ENCODE results near the gene GPC6. TPM values are rescaled to one million over a fixed set of nuclear protein-coding genes. Genes with fewer than 3 reads are reported as not detected.

Gene GPC6
- total RNA-seq, 4 donors from 2014 or later, result 6.7 to 67.2 (median 11.1) TPM

DNA sequence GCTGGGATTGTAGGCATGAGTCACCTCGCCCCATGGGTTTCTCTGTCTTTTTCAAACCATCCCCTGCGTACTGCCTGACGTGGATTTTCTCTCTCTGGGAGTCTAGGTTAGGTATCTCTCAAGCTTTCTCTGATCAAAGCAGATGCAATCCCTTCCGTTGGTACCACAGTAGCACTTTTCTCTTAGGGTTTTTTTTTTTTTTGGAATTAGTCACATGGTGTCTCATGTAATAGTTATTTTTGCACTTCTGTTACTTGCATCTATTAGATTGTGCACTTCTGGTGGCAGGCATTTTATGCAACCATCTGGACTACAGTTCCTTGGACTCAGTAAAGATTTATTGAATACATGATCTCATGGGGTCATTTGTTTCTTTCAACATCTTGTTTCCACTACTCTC lies 72.1 kb downstream of the GPC6 start:
- H3K4me1 ChIP-seq, result no peaks in the 10 kb centered on the region
- no peak for DNase-seq
- H3K4me3 ChIP-seq, result no peak overlapping the region
- no peaks in the 10 kb centered on the region for H3K9me3 ChIP-seq
- intact Hi-C loops (cut with DNase I; ENCODE audit: low total_unique reads), result no loop called here
- no peaks in the 10 kb centered on the region for H3K27me3 ChIP-seq
- H3K36me3 ChIP-seq, result no peaks in the 10 kb centered on the region
- H3K27ac ChIP-seq, result no peak overlapping the region
- no peak for TF ChIP-seq POLR2A (IDR thresholded peaks at IDR 0.05)
- no peak for TF ChIP-seq CTCF (IDR thresholded peaks at IDR 0.05)

DNA sequence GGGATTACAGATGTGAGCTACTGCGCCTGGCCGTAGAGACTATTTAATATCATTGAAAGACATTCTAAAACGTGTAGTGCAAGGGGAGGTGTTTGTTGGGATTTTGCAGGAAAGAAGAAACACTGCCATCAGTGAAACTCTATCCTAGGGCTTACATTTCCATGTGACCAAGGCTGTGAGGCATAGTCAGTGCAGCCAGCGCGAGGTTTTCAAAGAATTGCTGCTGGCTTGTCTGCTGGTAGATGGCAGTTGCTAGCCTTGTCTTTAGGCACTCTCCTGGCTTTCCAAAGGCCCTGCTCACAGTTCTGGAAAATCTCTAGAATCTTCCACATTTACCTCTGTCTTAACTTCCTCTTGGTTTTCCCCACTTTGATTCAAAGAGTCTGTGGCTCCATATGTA lies 77.5 kb downstream of the GPC6 start:
- intact Hi-C loops (cut with DNase I; ENCODE audit: low total_unique reads), result no loop called here
- DNase-seq, result no peak
- Histone ChIP-seq H3K27ac (no peak overlapping the region), H3K4me3 (no peak overlapping the region), H3K4me1 (no peaks in the 10 kb centered on the region), H3K27me3 (no peaks in the 10 kb centered on the region), H3K9me3 (no peaks in the 10 kb centered on the region), H3K36me3 (no peaks in the 10 kb centered on the region)
- no peak for TF ChIP-seq POLR2A (IDR thresholded peaks at IDR 0.05)
- TF ChIP-seq CTCF (IDR thresholded peaks at IDR 0.05), result no peak

- Histone ChIP-seq H3K27ac (no peak overlapping the region), H3K4me3 (no peak overlapping the region), H3K9me3 (no peaks in the 10 kb centered on the region), H3K36me3 (no peaks in the 10 kb centered on the region), H3K27me3 (no peaks in the 10 kb centered on the region), H3K4me1 (no peaks in the 10 kb centered on the region)
- intact Hi-C loops (cut with DNase I; ENCODE audit: low total_unique reads), result no loop called here
- no peak for DNase-seq
- TF ChIP-seq CTCF (IDR thresholded peaks at IDR 0.05), result no peak
- no peak for TF ChIP-seq POLR2A (IDR thresholded peaks at IDR 0.05)
Measured at GRCh38 chr13:93304868-93305613, 78.4 kb downstream of the GPC6 start.

- intact Hi-C loops (cut with DNase I; ENCODE audit: low total_unique reads), result no loop called here
- H3K9me3 ChIP-seq, result no peaks in the 10 kb centered on the region
- no peak overlapping the region for H3K27ac ChIP-seq
- DNase-seq, result no peak
- no peak for TF ChIP-seq CTCF (IDR thresholded peaks at IDR 0.05)
- no peak for TF ChIP-seq POLR2A (IDR thresholded peaks at IDR 0.05)
- no peaks in the 10 kb centered on the region for H3K36me3 ChIP-seq
- H3K27me3 ChIP-seq, result no peaks in the 10 kb centered on the region
- H3K4me1 ChIP-seq, result no peaks in the 10 kb centered on the region
- no peak overlapping the region for H3K4me3 ChIP-seq
Measured at GRCh38 chr13:93305886-93306285, 79.3 kb downstream of the GPC6 start.

- H3K4me1 ChIP-seq, result no peaks in the 10 kb centered on the region
- intact Hi-C loops (cut with DNase I; ENCODE audit: low total_unique reads), result no loop called here
- H3K27me3 ChIP-seq, result no peaks in the 10 kb centered on the region
- H3K9me3 ChIP-seq, result no peaks in the 10 kb centered on the region
- H3K27ac ChIP-seq, result no peak overlapping the region
- no peak for DNase-seq
- no peaks in the 10 kb centered on the region for H3K36me3 ChIP-seq
- H3K4me3 ChIP-seq, result no peak overlapping the region
- no peak for TF ChIP-seq CTCF (IDR thresholded peaks at IDR 0.05)
- TF ChIP-seq POLR2A (IDR thresholded peaks at IDR 0.05), result no peak
Measured at GRCh38 chr13:93307136-93307535, 80.5 kb downstream of the GPC6 start.

Data from uterus (tissue), 4 donors.